ENCODE measurements around the gene PLA2G4D.

Gene PLA2G4D

GRCh38 chr15:42077689-42078088, 16.7 kb downstream of the PLA2G4D start:
- Histone ChIP-seq H3K4me3 (ENCODE audit: low read length in 2 of 2) (no peak overlapping the region), H3K23ac (ENCODE audit: low read depth, low read length, poor library complexity) (no peak overlapping the region), H2BK12ac (ENCODE audit: low read length) (no peak overlapping the region), H3K79me1 (ENCODE audit: low read depth, low read length) (no peaks in the 10 kb centered on the region), H4K91ac (ENCODE audit: low read depth, low read length, poor library complexity) (no peak overlapping the region), H2BK15ac (ENCODE audit: low read length) (no peak overlapping the region), H2AFZ (ENCODE audit: low read length) (no peak overlapping the region), H3K14ac (ENCODE audit: low read length) (no peak overlapping the region), H3K4ac (ENCODE audit: low read length) (no peak overlapping the region), H3K36me3 (replicated peaks in 1 of 2; ENCODE audit: control insufficient read depth in 2 of 2, insufficient read depth in 2 of 2, low read length in 2 of 2) (no peaks in the 10 kb centered on the region), H3K9ac (ENCODE audit: low read depth, low read length, poor library complexity) (no peak overlapping the region), H3K18ac (ENCODE audit: low read length) (no peak overlapping the region), H2BK5ac (ENCODE audit: low read length) (no peak overlapping the region), H3K9me3 (replicated peaks in 1 of 2; ENCODE audit: control insufficient read depth in 2 of 2, insufficient read depth in 1 of 2, low read depth in 1 of 2, low read length in 2 of 2) (no peaks in the 10 kb centered on the region), H3K4me1 (ENCODE audit: control insufficient read depth in 2 of 2, insufficient read depth in 1 of 2, low read depth in 1 of 2, low read length in 2 of 2) (peaks cover 6 to 13% of the 10 kb centered on the region in 2 donors), H4K8ac (ENCODE audit: low read depth, low read length) (no peak overlapping the region), H2AK5ac (ENCODE audit: low read depth, low read length) (no peak overlapping the region), H3K27ac (replicated peaks; ENCODE audit: low read length) (no peak overlapping the region), H3K4me2 (ENCODE audit: insufficient read depth, low read length, poor library complexity, severe bottlenecking) (no peak overlapping the region), H3K27me3 (ENCODE audit: control insufficient read depth in 3 of 3, insufficient read depth in 3 of 3, low read depth in 1 of 3, low read length in 3 of 3) (peaks cover 0 to 44% (median 0%) of the 10 kb centered on the region in 3 experiments), H2BK120ac (ENCODE audit: low read depth, low read length) (no peak overlapping the region)
- no CpG with 5 or more reads among the region's 3 CpGs for WGBS, 2 donors (ENCODE audit: extremely low coverage in 2 of 2, insufficient read length in 2 of 2, insufficient replicate concordance in 1 of 2)
- DNase-seq (ENCODE audit: low spot score), result no peak

- WGBS, 2 donors (ENCODE audit: extremely low coverage in 2 of 2, insufficient read length in 2 of 2, insufficient replicate concordance in 1 of 2), result no CpG with 5 or more reads among the region's 6 CpGs
- Histone ChIP-seq H3K4ac (ENCODE audit: low read length) (no peak overlapping the region), H3K9ac (ENCODE audit: low read depth, low read length, poor library complexity) (no peak overlapping the region), H3K9me3 (replicated peaks in 1 of 2; ENCODE audit: control insufficient read depth in 2 of 2, insufficient read depth in 1 of 2, low read depth in 1 of 2, low read length in 2 of 2) (no peaks in the 10 kb centered on the region), H2BK5ac (ENCODE audit: low read length) (no peak overlapping the region), H3K18ac (ENCODE audit: low read length) (no peak overlapping the region), H2BK12ac (ENCODE audit: low read length) (no peak overlapping the region), H4K91ac (ENCODE audit: low read depth, low read length, poor library complexity) (no peak overlapping the region), H3K27ac (replicated peaks; ENCODE audit: low read length) (no peak overlapping the region), H3K4me2 (ENCODE audit: insufficient read depth, low read length, poor library complexity, severe bottlenecking) (no peak overlapping the region), H2BK120ac (ENCODE audit: low read depth, low read length) (no peak overlapping the region), H3K14ac (ENCODE audit: low read length) (no peak overlapping the region), H3K36me3 (replicated peaks in 1 of 2; ENCODE audit: control insufficient read depth in 2 of 2, insufficient read depth in 2 of 2, low read length in 2 of 2) (no peaks in the 10 kb centered on the region), H3K79me1 (ENCODE audit: low read depth, low read length) (no peaks in the 10 kb centered on the region), H2AK5ac (ENCODE audit: low read depth, low read length) (no peak overlapping the region), H3K27me3 (ENCODE audit: control insufficient read depth in 3 of 3, insufficient read depth in 3 of 3, low read depth in 1 of 3, low read length in 3 of 3) (peaks cover 0 to 19% (median 0%) of the 10 kb centered on the region in 3 experiments), H3K4me3 (ENCODE audit: low read length in 2 of 2) (no peak overlapping the region), H3K4me1 (ENCODE audit: control insufficient read depth in 2 of 2, insufficient read depth in 1 of 2, low read depth in 1 of 2, low read length in 2 of 2) (no peaks in the 10 kb centered on the region), H3K23ac (ENCODE audit: low read depth, low read length, poor library complexity) (no peak overlapping the region), H2BK15ac (ENCODE audit: low read length) (no peak overlapping the region), H2AFZ (ENCODE audit: low read length) (no peak overlapping the region), H4K8ac (ENCODE audit: low read depth, low read length) (no peak overlapping the region)
- DNase-seq (ENCODE audit: low spot score), result no peak
These were observed 20.9 kb downstream of the PLA2G4D start for GRCh38 chr15:42073418-42073817.

GRCh38 chr15:42072141-42072685, 22.1 kb downstream of the PLA2G4D start:
- Histone ChIP-seq H3K23ac (ENCODE audit: low read depth, low read length, poor library complexity) (peak overlapping the region; percentile 22), H3K36me3 (replicated peaks in 1 of 2; ENCODE audit: control insufficient read depth in 2 of 2, insufficient read depth in 2 of 2, low read length in 2 of 2) (no peaks in the 10 kb centered on the region), H2AFZ (ENCODE audit: low read length) (no peak overlapping the region), H2BK5ac (ENCODE audit: low read length) (no peak overlapping the region), H3K9me3 (replicated peaks in 1 of 2; ENCODE audit: control insufficient read depth in 2 of 2, insufficient read depth in 1 of 2, low read depth in 1 of 2, low read length in 2 of 2) (no peaks in the 10 kb centered on the region), H2AK5ac (ENCODE audit: low read depth, low read length) (peak overlapping the region; percentile 47), H3K4me1 (ENCODE audit: control insufficient read depth in 2 of 2, insufficient read depth in 1 of 2, low read depth in 1 of 2, low read length in 2 of 2) (no peaks in the 10 kb centered on the region), H3K4me2 (ENCODE audit: insufficient read depth, low read length, poor library complexity, severe bottlenecking) (no peak overlapping the region), H2BK15ac (ENCODE audit: low read length) (no peak overlapping the region), H3K4ac (ENCODE audit: low read length) (no peak overlapping the region), H3K79me1 (ENCODE audit: low read depth, low read length) (no peaks in the 10 kb centered on the region), H3K27me3 (ENCODE audit: control insufficient read depth in 3 of 3, insufficient read depth in 3 of 3, low read depth in 1 of 3, low read length in 3 of 3) (peaks cover 0 to 10% (median 0%) of the 10 kb centered on the region in 3 experiments), H4K91ac (ENCODE audit: low read depth, low read length, poor library complexity) (no peak overlapping the region), H4K8ac (ENCODE audit: low read depth, low read length) (no peak overlapping the region), H3K4me3 (ENCODE audit: low read length in 2 of 2) (no peak overlapping the region), H2BK120ac (ENCODE audit: low read depth, low read length) (no peak overlapping the region), H3K9ac (ENCODE audit: low read depth, low read length, poor library complexity) (no peak overlapping the region), H3K18ac (ENCODE audit: low read length) (no peak overlapping the region), H3K27ac (replicated peaks; ENCODE audit: low read length) (no peak overlapping the region), H3K14ac (ENCODE audit: low read length) (no peak overlapping the region), H2BK12ac (ENCODE audit: low read length) (no peak overlapping the region)
- DNase-seq (ENCODE audit: low spot score), result no peak
- no CpG with 5 or more reads among the region's 11 CpGs for WGBS, 2 donors (ENCODE audit: extremely low coverage in 2 of 2, insufficient read length in 2 of 2, insufficient replicate concordance in 1 of 2)

- Histone ChIP-seq H3K9me3 (replicated peaks in 1 of 2; ENCODE audit: control insufficient read depth in 2 of 2, insufficient read depth in 1 of 2, low read depth in 1 of 2, low read length in 2 of 2) (no peaks in the 10 kb centered on the region), H3K27me3 (ENCODE audit: control insufficient read depth in 3 of 3, insufficient read depth in 3 of 3, low read depth in 1 of 3, low read length in 3 of 3) (peaks cover 0 to 10% (median 0%) of the 10 kb centered on the region in 3 experiments), H2BK12ac (ENCODE audit: low read length) (no peak overlapping the region), H3K4me3 (ENCODE audit: low read length in 2 of 2) (no peak overlapping the region), H4K91ac (ENCODE audit: low read depth, low read length, poor library complexity) (no peak overlapping the region), H3K27ac (replicated peaks; ENCODE audit: low read length) (no peak overlapping the region), H3K4me2 (ENCODE audit: insufficient read depth, low read length, poor library complexity, severe bottlenecking) (no peak overlapping the region), H3K4ac (ENCODE audit: low read length) (no peak overlapping the region), H2AK5ac (ENCODE audit: low read depth, low read length) (peak overlapping the region; percentile 47), H2BK15ac (ENCODE audit: low read length) (no peak overlapping the region), H2BK5ac (ENCODE audit: low read length) (no peak overlapping the region), H3K36me3 (replicated peaks in 1 of 2; ENCODE audit: control insufficient read depth in 2 of 2, insufficient read depth in 2 of 2, low read length in 2 of 2) (no peaks in the 10 kb centered on the region), H2AFZ (ENCODE audit: low read length) (no peak overlapping the region), H4K8ac (ENCODE audit: low read depth, low read length) (no peak overlapping the region), H3K18ac (ENCODE audit: low read length) (peak overlapping the region; percentile 52), H3K14ac (ENCODE audit: low read length) (no peak overlapping the region), H3K9ac (ENCODE audit: low read depth, low read length, poor library complexity) (no peak overlapping the region), H2BK120ac (ENCODE audit: low read depth, low read length) (no peak overlapping the region), H3K79me1 (ENCODE audit: low read depth, low read length) (no peaks in the 10 kb centered on the region), H3K4me1 (ENCODE audit: control insufficient read depth in 2 of 2, insufficient read depth in 1 of 2, low read depth in 1 of 2, low read length in 2 of 2) (no peaks in the 10 kb centered on the region), H3K23ac (ENCODE audit: low read depth, low read length, poor library complexity) (peak overlapping the region; percentile 22)
- no peak for DNase-seq (ENCODE audit: low spot score)
- no CpG with 5 or more reads among the region's 10 CpGs for WGBS, 2 donors (ENCODE audit: extremely low coverage in 2 of 2, insufficient read length in 2 of 2, insufficient replicate concordance in 1 of 2)
These were observed 22.6 kb downstream of the PLA2G4D start for GRCh38 chr15:42071717-42072116.

All from neuronal stem cell (in vitro differentiated cells).